Measurements from ENCODE around the gene RCAN1.

DNA sequence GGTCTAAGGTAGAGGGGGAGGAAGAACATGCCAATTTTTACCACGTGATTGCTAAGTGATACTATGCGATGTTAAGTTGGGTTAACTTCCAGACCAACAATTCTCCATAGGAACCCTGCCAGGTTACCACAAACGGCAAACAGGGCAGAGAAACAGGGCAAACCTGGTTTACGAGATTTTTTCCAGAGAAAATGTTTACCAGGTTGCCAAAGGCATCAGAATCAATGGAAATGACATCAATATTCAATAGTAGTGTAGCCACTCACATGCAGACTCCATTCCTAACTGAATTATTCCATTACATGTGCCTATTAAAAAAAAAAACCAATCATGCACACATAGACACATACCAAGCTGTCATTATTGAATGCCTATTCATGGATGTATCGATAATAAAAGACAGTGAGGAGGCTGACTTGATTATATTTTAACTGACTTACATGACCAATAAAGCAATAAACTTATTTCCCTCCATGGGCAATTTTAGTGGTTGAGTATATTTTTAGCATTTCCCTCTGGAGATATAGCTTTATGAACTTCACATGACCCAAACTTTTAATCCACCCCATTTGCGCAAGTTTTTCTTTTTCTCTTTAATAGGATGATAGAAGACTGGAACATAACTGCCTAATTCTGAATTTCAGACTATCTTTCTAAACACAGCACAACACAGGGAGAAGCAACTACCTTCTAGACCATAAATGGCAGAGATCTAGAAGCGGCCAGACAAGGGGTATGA lies 62.4 kb downstream of the RCAN1 start:
- TF ChIP-seq, protein P1, sequence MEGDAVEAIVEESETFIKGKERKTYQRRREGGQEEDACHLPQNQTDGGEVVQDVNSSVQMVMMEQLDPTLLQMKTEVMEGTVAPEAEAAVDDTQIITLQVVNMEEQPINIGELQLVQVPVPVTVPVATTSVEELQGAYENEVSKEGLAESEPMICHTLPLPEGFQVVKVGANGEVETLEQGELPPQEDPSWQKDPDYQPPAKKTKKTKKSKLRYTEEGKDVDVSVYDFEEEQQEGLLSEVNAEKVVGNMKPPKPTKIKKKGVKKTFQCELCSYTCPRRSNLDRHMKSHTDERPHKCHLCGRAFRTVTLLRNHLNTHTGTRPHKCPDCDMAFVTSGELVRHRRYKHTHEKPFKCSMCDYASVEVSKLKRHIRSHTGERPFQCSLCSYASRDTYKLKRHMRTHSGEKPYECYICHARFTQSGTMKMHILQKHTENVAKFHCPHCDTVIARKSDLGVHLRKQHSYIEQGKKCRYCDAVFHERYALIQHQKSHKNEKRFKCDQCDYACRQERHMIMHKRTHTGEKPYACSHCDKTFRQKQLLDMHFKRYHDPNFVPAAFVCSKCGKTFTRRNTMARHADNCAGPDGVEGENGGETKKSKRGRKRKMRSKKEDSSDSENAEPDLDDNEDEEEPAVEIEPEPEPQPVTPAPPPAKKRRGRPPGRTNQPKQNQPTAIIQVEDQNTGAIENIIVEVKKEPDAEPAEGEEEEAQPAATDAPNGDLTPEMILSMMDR (IDR thresholded peaks at IDR 0.05; ENCODE audit: poor library complexity): no peak
- no peak for TF ChIP-seq EZH2phosphoT487 (IDR thresholded peaks at IDR 0.05; ENCODE audit: low read depth, severe bottlenecking, unreplicated experiment)
